BE2C (cell line): ENCODE measurements around the gene KSR2.

Source experiments
- DNase-seq: peaks from one replicate; pipeline ENCODE4 v3.0.0-alpha.2; 2020
- H3K27me3 ChIP-seq: fragments of 250-450 bp; sonication (Bioruptor Pico); 2 replicates; pipeline ENCODE4 v1.5.1; 2020; ENCODE audit warnings: mild to moderate bottlenecking
- H3K36me3 ChIP-seq: fragments of 250-450 bp; sonication (Bioruptor Pico); 2 replicates; pipeline ENCODE4 v1.5.1; 2020; ENCODE audit warnings: mild to moderate bottlenecking
- H3K4me1 ChIP-seq: fragments of 250-450 bp; sonication (Bioruptor Pico); 2 replicates; pipeline ENCODE4 v1.5.1; 2020
- H3K4me3 ChIP-seq: 2 replicates; pipeline ENCODE4 v1.5.1; 2011; ENCODE audit warnings: low read depth, low read length
- H3K9me3 ChIP-seq: fragments of 250-450 bp; sonication (Bioruptor Pico); 2 replicates; pipeline ENCODE4 v1.5.1; 2020
- TF ChIP-seq, protein P1 (sequence below): IDR thresholded peaks from 2 replicates; pipeline ENCODE4 v1.5.1; 2012; ENCODE audit warnings: mild to moderate bottlenecking, low read depth, low read length

The KSR2 gene

DNA sequence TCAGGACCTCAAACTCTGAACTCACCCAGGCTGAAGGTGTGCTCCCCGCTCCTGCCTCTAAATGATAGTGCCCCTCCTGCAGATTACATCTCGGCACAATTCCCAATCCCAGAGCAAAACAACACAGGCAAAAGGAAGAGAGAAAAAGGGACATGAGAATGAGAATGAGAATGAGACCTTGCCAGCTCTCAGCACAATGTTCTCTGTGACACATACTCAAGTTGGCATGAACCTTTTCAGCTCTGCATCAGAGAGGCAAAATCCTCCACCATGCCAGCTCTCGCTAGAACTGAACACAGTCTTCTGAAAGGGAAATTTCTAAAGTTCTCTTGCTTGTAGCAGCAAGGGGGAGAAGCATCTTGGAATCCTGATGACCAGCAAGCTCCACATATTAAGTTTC, 84.6 kb downstream of the KSR2 start:
- Histone ChIP-seq H3K4me3 (no peak overlapping the region), H3K4me1 (no peaks in the 10 kb centered on the region), H3K36me3 (no peaks in the 10 kb centered on the region), H3K9me3 (no peaks in the 10 kb centered on the region), H3K27me3 (no peaks in the 10 kb centered on the region; the same call in 1 of the 2 replicates)
- DNase-seq, result no peak
- TF ChIP-seq, protein P1, sequence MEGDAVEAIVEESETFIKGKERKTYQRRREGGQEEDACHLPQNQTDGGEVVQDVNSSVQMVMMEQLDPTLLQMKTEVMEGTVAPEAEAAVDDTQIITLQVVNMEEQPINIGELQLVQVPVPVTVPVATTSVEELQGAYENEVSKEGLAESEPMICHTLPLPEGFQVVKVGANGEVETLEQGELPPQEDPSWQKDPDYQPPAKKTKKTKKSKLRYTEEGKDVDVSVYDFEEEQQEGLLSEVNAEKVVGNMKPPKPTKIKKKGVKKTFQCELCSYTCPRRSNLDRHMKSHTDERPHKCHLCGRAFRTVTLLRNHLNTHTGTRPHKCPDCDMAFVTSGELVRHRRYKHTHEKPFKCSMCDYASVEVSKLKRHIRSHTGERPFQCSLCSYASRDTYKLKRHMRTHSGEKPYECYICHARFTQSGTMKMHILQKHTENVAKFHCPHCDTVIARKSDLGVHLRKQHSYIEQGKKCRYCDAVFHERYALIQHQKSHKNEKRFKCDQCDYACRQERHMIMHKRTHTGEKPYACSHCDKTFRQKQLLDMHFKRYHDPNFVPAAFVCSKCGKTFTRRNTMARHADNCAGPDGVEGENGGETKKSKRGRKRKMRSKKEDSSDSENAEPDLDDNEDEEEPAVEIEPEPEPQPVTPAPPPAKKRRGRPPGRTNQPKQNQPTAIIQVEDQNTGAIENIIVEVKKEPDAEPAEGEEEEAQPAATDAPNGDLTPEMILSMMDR, result no peak

DNA sequence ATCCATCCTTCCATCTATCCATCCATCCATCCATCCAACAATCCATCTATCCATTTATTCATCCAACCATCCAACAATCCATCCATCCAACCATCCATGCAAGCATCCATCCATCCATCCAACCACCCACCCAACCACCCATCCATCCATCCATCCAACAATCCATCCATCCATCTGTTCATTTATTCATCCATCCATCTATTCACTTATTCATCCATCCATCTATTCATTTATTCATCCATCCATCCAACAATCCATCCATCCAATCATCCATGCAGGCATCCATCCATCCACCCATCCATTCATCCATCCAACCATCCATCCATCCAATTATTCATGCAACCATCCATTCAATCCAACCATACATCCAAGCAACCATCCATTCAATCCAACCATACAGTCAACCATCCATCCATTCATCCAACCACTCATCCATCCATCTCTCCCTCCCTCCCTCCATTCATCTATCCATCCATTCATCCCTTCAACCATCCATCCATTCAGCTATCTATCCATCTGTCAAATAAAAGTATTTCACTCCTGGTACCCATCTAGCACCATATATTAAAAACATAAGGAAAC, 86.1 kb downstream of the KSR2 start:
- no peak for DNase-seq
- H3K4me3 ChIP-seq, result no peak overlapping the region

DNA sequence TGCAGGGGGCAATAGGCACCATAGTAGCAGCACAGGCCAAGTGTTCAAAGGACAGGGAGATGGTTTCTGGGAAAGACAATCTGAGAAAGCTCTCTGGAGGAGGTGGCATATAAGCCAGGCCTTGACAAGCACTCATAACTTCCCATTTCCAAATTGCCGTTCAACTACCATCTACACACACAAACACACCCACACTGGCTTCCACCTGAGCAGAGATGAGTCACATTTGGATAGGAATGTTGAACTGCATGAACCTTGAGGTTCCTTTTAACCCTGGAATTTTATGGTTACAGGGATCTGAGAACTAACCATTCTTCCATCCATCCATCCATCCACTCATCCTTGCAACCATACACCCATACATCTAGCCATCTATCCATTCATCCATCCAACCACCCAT, 86.6 kb downstream of the KSR2 start:
- H3K27me3 ChIP-seq, result peaks cover 12% of the 10 kb centered on the region
- no peak overlapping the region for H3K4me3 ChIP-seq
- H3K36me3 ChIP-seq, result no peaks in the 10 kb centered on the region
- no peak for DNase-seq
- TF ChIP-seq, protein P1, result no peak
- no peaks in the 10 kb centered on the region for H3K4me1 ChIP-seq
- no peaks in the 10 kb centered on the region for H3K9me3 ChIP-seq

More for the DNA sequence above, 86.1 kb downstream of the KSR2 start:
- Histone ChIP-seq H3K4me1 (no peaks in the 10 kb centered on the region), H3K9me3 (no peaks in the 10 kb centered on the region), H3K36me3 (no peaks in the 10 kb centered on the region), H3K27me3 (peaks cover 12% of the 10 kb centered on the region)
- TF ChIP-seq, protein P1, result no peak

DNA sequence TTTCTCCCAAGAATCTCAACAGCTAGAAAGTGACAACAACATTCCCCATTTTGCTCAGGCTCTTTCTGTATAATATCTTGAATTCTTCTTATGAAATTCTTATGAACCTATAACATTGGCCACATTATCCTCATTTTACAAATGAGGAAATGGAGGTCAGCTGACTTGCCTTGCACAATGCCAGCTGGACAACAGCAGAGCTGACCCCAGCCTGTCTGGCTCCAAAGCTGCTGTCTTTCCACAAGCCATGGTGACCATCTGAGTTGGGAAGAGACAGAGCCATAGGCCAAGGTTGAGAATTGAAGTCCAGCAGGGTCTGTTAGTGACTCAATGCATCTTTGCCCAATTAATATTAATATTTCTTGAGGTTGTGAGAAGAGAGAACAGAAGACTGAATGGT, 87.3 kb downstream of the KSR2 start:
- Histone ChIP-seq H3K27me3 (peaks cover 12% of the 10 kb centered on the region), H3K9me3 (no peaks in the 10 kb centered on the region), H3K36me3 (no peaks in the 10 kb centered on the region), H3K4me1 (no peaks in the 10 kb centered on the region), H3K4me3 (no peak overlapping the region)
- no peak for DNase-seq
- TF ChIP-seq, protein P1, result no peak

DNA sequence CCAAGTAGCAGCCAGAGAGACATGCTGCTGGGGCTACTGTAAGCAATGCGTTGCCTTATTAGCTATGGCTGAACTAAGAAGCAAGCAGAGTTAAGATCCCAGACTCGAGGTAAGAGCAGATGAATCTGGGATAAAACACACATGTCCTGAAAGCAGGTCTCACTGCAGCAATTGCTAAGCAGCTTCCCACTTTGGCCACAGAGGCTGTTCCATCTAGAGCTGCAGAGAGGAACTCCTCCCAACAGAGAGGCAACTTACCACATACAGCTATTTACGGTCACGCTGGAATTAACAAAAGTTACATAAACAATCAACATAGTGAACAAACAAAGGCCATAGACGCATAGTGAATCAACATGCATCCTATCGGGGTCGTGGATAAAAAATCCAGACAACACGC, 90.2 kb downstream of the KSR2 start:
- H3K4me1 ChIP-seq, result no peaks in the 10 kb centered on the region
- no peaks in the 10 kb centered on the region for H3K9me3 ChIP-seq
- no peaks in the 10 kb centered on the region for H3K36me3 ChIP-seq
- no peak overlapping the region for H3K4me3 ChIP-seq
- no peak for DNase-seq
- peaks cover 12% of the 10 kb centered on the region for H3K27me3 ChIP-seq
- TF ChIP-seq, protein P1, result no peak

DNA sequence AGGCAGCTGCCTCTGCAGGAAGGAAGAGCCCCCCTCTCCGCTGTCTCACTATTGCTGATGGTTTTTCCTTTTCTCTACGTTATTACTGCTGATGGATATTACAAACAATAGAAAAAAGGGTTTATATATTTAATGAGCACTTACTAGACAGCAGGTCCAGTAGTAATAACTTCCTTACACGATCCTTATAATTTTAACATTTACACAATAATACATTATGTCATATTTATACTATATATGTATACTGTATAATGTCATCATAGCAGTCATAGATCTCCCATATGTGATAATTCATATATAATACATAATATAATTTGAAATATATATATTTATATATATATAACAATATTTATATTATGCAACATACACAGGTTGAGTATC, 92.4 kb downstream of the KSR2 start:
- Histone ChIP-seq H3K27me3 (peaks cover 12% of the 10 kb centered on the region), H3K4me1 (no peaks in the 10 kb centered on the region), H3K36me3 (no peaks in the 10 kb centered on the region), H3K4me3 (no peak overlapping the region), H3K9me3 (no peaks in the 10 kb centered on the region)
- DNase-seq, result no peak
- TF ChIP-seq, protein P1, result no peak
